A549 treated with CORT108297 at 1 μM for 4 hours (cell line): ENCODE data around the gene BPIFB1. TPM values are rescaled to one million over a fixed set of nuclear protein-coding genes. Genes with fewer than 3 reads are reported as not detected.

ENCODE experiments used
- total RNA-seq: library from RNA; stranded (reverse); fragments of 200-300 nt; extraction: Qiagen RNA extraction; gene quantifications from 5 replicates; pipeline ENCODE4 v1.2.3, GENCODE V29; 2022

Gene BPIFB1
- 0.07 to 0.22 TPM (median 0.14 TPM) in 3 of 5 replicates, not detected in the others for total RNA-seq

GRCh38 chr20:33282991-33283555 is at the start of gene BPIFB1:
Gene BPIFB1, plus strand, starts transcription at chr20:33283214. Its CDS starts 2,860 bp downstream, at chr20:33286074.

GRCh38 chr20:33235696-33236095 is 47.3 kb upstream of the BPIFB1 start, which contains the start of gene BPIFA1:
Gene BPIFA1, plus strand, starts transcription at chr20:33235996. Its CDS starts 1,716 bp downstream, at chr20:33237712.

Other genes starting within 250 kb of the BPIFB1 start
- gene BPIFB3, start 229.3 kb upstream of the BPIFB1 start, total RNA-seq = not detected in 5 replicates
- not detected in 5 replicates for gene BPIFB4, start 203.6 kb upstream of the BPIFB1 start, total RNA-seq
- 0.09 TPM in 1 of 5 replicates, not detected in the others for gene BPIFA2, start 115.1 kb upstream of the BPIFB1 start, total RNA-seq
- not detected in 5 replicates for gene BPIFA3, start 65.9 kb upstream of the BPIFB1 start, total RNA-seq
- gene BPIFA1, start 47.2 kb upstream of the BPIFB1 start, total RNA-seq = not detected in 5 replicates
- gene CDK5RAP1, start 118.3 kb downstream of the BPIFB1 start, total RNA-seq = 30.3 to 33.8 TPM (median 32.4 TPM) in 5 replicates
- gene SNTA1, start 160.5 kb downstream of the BPIFB1 start, total RNA-seq = 8.7 to 12.9 TPM (median 10.8 TPM) in 5 replicates
- 4.3 to 7.2 TPM (median 6.2 TPM) in 5 replicates for gene CBFA2T2, start 206.9 kb downstream of the BPIFB1 start, total RNA-seq